ENCODE data around the gene FOXO3. TPM values are rescaled to one million over a fixed set of nuclear protein-coding genes. Genes with fewer than 3 reads are reported as not detected.

Gene FOXO3
- total and polyA plus RNA-seq, 2 of the 8 experiments (the other 6 are each of a cell fraction or from before 2014, with no cell fraction given), result 13.1 to 19.3 TPM

GRCh38 chr6:108671175-108671574 is 110.5 kb downstream of the FOXO3 start:
- Histone ChIP-seq H3K27ac (ENCODE audit: low read depth, low read length) (no peak overlapping the region), H3K79me2 (ENCODE audit: control insufficient read depth in 1 of 2, insufficient read depth in 2 of 2, low read length in 2 of 2) (peaks cover 0 to 51% of the 10 kb centered on the region in 2 experiments; a peak in 2 of 4 replicates), H3K79me1 (ENCODE audit: low read depth, low read length) (peaks cover 3% of the 10 kb centered on the region; the same call in 1 of the 2 replicates), H2AK5ac (ENCODE audit: low read depth, low read length) (0 out of 2 replicates have a peak overlapping the region, but pooled peaks have one; percentile 41), H3K4ac (replicated peaks; ENCODE audit: insufficient read length, low read depth, low read length) (no peak overlapping the region), H3K14ac (ENCODE audit: insufficient read length) (no peak overlapping the region), H3K4me2 (ENCODE audit: insufficient read depth in 1 of 2, low read depth in 2 of 2, low read length in 2 of 2) (peak overlapping the region in 1 of 2 experiments; percentile 21; a peak in 1 of 4 replicates), H3K36me3 (ENCODE audit: control insufficient read depth in 2 of 4, insufficient read depth in 4 of 4, low read length in 3 of 4) (no peaks in the 10 kb centered on the region), H4K20me1 (replicated peaks in 1 of 2; ENCODE audit: control insufficient read depth in 1 of 2, insufficient read depth in 2 of 2, low read length in 2 of 2) (no peaks in the 10 kb centered on the region), H4K8ac (ENCODE audit: extremely low read depth, insufficient read depth, low read length) (no peak overlapping the region), H2BK12ac (ENCODE audit: low read depth, low read length) (0 out of 2 replicates have a peak overlapping the region, but pooled peaks have one; percentile 45), H3K9me3 (ENCODE audit: insufficient read depth in 2 of 2, low read depth in 1 of 2, low read length in 1 of 2) (no peaks in the 10 kb centered on the region), H4K91ac (replicated peaks; ENCODE audit: insufficient read length, low read length) (no peak overlapping the region), H3K56ac (replicated peaks; ENCODE audit: insufficient read length, low read depth, low read length) (no peak overlapping the region), H2AFZ (ENCODE audit: low read length) (no peak overlapping the region), H2BK120ac (replicated peaks; ENCODE audit: low read depth, low read length) (no peak overlapping the region), H3K4me1 (replicated peaks in 1 of 4; ENCODE audit: control insufficient read depth in 3 of 4, insufficient read depth in 4 of 4, low read length in 3 of 4) (peaks cover 10 to 26% (median 20%) of the 10 kb centered on the region in 4 experiments), H3K23me2 (ENCODE audit: low read depth, low read length) (no peaks in the 10 kb centered on the region), H2BK15ac (ENCODE audit: low read length) (no peak overlapping the region), H3K18ac (ENCODE audit: extremely low read depth, low read length) (no peak overlapping the region), H2BK5ac (ENCODE audit: low read depth, low read length) (peak overlapping the region; percentile 73; the same call in 1 of the 2 replicates), H3K9ac (replicated peaks in 1 of 4; ENCODE audit: extremely low read depth in 1 of 4, low read depth in 3 of 4, low read length in 3 of 4) (no peak overlapping the region), H4K5ac (ENCODE audit: insufficient read length, low read depth, low read length) (no peak overlapping the region), H3K23ac (ENCODE audit: insufficient read length) (no peak overlapping the region), H2BK20ac (ENCODE audit: low read length) (no peak overlapping the region), H3K4me3 (ENCODE audit: extremely low read depth in 1 of 4, insufficient read depth in 2 of 4, low read depth in 3 of 4, low read length in 4 of 4) (peak overlapping the region in 1 of 4 experiments; percentile 11; a peak in 1 of 8 replicates), H3K27me3 (replicated peaks in 1 of 4; ENCODE audit: control insufficient read depth in 3 of 4, extremely low read depth in 1 of 4, insufficient read depth in 3 of 4, low read length in 3 of 4) (no peaks in the 10 kb centered on the region)
- FAIRE-seq, result no peak
- ChIA-PET CTCF (ENCODE audit: partially characterized antibody) (interaction anchor here (0.8 to 1.5 kb wide), 5 partner anchors 21 to 401 kb away, joined by 3 to 5 read pairs (median 3); no protein-coding TSS in a partner anchor), POLR2A (ENCODE audit: partially characterized antibody) (interaction anchor here (1.0 to 1.3 kb wide), 2 partner anchors 10 to 15 kb away, joined by 3 to 5 read pairs; no protein-coding TSS in a partner anchor)
- 96% methylated on average over 2 of the region's 2 CpGs; no CpG with 5 or more reads in 1 of the 2 experiments for WGBS, 2 experiments (ENCODE audit: extremely low coverage in 1 of 2, insufficient coverage in 1 of 2, insufficient read length in 1 of 2, insufficient replicate concordance in 2 of 2, low coverage in 1 of 2, low lambda C conversion rate in 2 of 2, missing lambda C conversion rate in 1 of 2)
- no peak for DNase-seq (ENCODE audit: low read depth in 1 of 2, low spot score in 2 of 2)
- TF ChIP-seq CHD2 (IDR thresholded peaks at IDR 0.05; ENCODE audit: low read length) (no peak), TEAD4 (IDR thresholded peaks at IDR 0.05; ENCODE audit: low read depth, low read length) (no peak), PHF8 (conservative IDR thresholded peaks at IDR 0.05; ENCODE audit: low read depth, low read length) (no peak), JUN (IDR thresholded peaks at IDR 0.05; ENCODE audit: low read depth, low read length) (no peak), NANOG (IDR thresholded peaks at IDR 0.05; ENCODE audit: insufficient read depth, low read depth, low read length, poor library complexity, severe bottlenecking) (no peak), RBBP5 (IDR thresholded peaks at IDR 0.05; ENCODE audit: borderline replicate concordance, low read depth, low read length) (no peak), SAP30 (IDR thresholded peaks at IDR 0.05; ENCODE audit: insufficient read depth, insufficient replicate concordance, low read length) (no peak)
